Kidney (tissue), 14 donors: ENCODE measurements around the gene SH3GL3. TPM values are rescaled to one million over a fixed set of nuclear protein-coding genes. Genes with fewer than 3 reads are reported as not detected.

Source experiments
- DNase-seq, 5 donors: peaks; one replicate each; pipeline ENCODE4 v3.0.0-alpha.2; 2013 to 2020
- FAIRE-seq: peaks from 2 replicates; lab custom pipeline; 2012; peaks lifted over from hg19 to GRCh38; lab: Jason Lieb, UNC
- H3K27ac ChIP-seq, 2 donors: one replicate each; pipeline ENCODE4 v1.7.0; 2013; ENCODE audit warnings: low read depth in 2 of 2, low read length in 2 of 2, inconsistent platforms in 1 of 2
- H3K27me3 ChIP-seq: one replicate; pipeline ENCODE4 v1.7.1; 2013; ENCODE audit warnings: low read length, inconsistent platforms; ENCODE audit not compliant: control insufficient read depth, insufficient read depth
- H3K36me3 ChIP-seq, 3 donors: one replicate each; pipeline versions ENCODE4 v1.7.0 to v1.7.1; 2013; ENCODE audit warnings: low read length in 3 of 3, control low read depth in 1 of 3, inconsistent platforms in 1 of 3; ENCODE audit not compliant: insufficient read depth in 3 of 3, control insufficient read depth in 2 of 3
- H3K4me1 ChIP-seq, 3 donors: one replicate each; pipeline versions ENCODE4 v1.7.0 to v1.7.1; 2013; ENCODE audit warnings: low read length in 3 of 3, inconsistent platforms in 1 of 3, low read depth in 1 of 3; ENCODE audit not compliant: control insufficient read depth in 2 of 3, insufficient read depth in 2 of 3
- H3K4me3 ChIP-seq, 3 donors: one replicate each; pipeline versions ENCODE4 v1.7.0 to v1.8.1; 2013; ENCODE audit warnings: low read length in 3 of 3, control low read depth in 1 of 3, inconsistent platforms in 1 of 3
- H3K9ac ChIP-seq, 3 donors: one replicate each; pipeline versions ENCODE4 v1.7.0 to v1.7.1; 2013; ENCODE audit warnings: low read length in 3 of 3, control low read depth in 1 of 3, inconsistent platforms in 1 of 3
- H3K9me3 ChIP-seq, 3 donors: one replicate each; pipeline versions ENCODE4 v1.7.0 to v1.7.1; 2013; ENCODE audit warnings: low read length in 3 of 3, control low read depth in 1 of 3, inconsistent platforms in 1 of 3; ENCODE audit not compliant: control insufficient read depth in 2 of 3, insufficient read depth in 1 of 3
- intact Hi-C: fragments of 100-400 bp; cut with DNase I; formaldehyde crosslinking; loops from one replicate; pipeline ENCODE4 v1.11.1; 2022
- polyA plus RNA-seq: library from polyadenylated mRNA; stranded (reverse); fragments of 350-450 nt; fragmentation: Illumina TruSeq; extraction: RNeasy Lipid Tissue Mini Kit (QIAGEN cat#74804); gene quantifications from one replicate; pipeline ENCODE4 v1.2.3, GENCODE V29; 2014; ENCODE audit warnings: low read depth, low replicate concordance; ENCODE audit not compliant: insufficient read depth
- total RNA-seq: library from RNA; stranded (reverse); fragmentation: NEBNext Ultra II Directional; extraction: Animal tissue kit (Norgen Biotek cat#: 25700); gene quantifications from one replicate; pipeline ENCODE4 v1.2.1, GENCODE V29; 2021
- TF ChIP-seq, protein P1 (sequence below): IDR thresholded peaks from 3 replicates; pipeline ENCODE4 v1.5.1; 2012; ENCODE audit warnings: mild to moderate bottlenecking, moderate library complexity, borderline replicate concordance; ENCODE audit not compliant: insufficient read depth; ENCODE audit errors: extremely low read depth
- donor health status: control.
- donor health status: control.
- donor health status: control.
- donor health status: control.
- donor health status: control.
- donor health status: DM: yes; HTN: yes; CAD: no.
- donor health status: Normal renal cell carcinoma (clear cell type).

SH3GL3 gene
- total and polyA plus RNA-seq, 2 donors from 2014 or later, result 0.47 TPM; not detected in 1

- Histone ChIP-seq H3K4me1 (no peaks in the 10 kb centered on the region), H3K9ac (no peak overlapping the region), H3K9me3 (no peaks in the 10 kb centered on the region), H3K36me3 (no peaks in the 10 kb centered on the region), H3K4me3 (no peak overlapping the region), H3K27ac (no peak overlapping the region), H3K27me3 (no peaks in the 10 kb centered on the region)
- TF ChIP-seq, protein P1, sequence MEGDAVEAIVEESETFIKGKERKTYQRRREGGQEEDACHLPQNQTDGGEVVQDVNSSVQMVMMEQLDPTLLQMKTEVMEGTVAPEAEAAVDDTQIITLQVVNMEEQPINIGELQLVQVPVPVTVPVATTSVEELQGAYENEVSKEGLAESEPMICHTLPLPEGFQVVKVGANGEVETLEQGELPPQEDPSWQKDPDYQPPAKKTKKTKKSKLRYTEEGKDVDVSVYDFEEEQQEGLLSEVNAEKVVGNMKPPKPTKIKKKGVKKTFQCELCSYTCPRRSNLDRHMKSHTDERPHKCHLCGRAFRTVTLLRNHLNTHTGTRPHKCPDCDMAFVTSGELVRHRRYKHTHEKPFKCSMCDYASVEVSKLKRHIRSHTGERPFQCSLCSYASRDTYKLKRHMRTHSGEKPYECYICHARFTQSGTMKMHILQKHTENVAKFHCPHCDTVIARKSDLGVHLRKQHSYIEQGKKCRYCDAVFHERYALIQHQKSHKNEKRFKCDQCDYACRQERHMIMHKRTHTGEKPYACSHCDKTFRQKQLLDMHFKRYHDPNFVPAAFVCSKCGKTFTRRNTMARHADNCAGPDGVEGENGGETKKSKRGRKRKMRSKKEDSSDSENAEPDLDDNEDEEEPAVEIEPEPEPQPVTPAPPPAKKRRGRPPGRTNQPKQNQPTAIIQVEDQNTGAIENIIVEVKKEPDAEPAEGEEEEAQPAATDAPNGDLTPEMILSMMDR, result no peak
- intact Hi-C loops, result no loop called here
- DNase-seq, result no peak
- FAIRE-seq, result no peak
Measured at GRCh38 chr15:83537606-83538005, 90.5 kb downstream of the SH3GL3 start.

DNA sequence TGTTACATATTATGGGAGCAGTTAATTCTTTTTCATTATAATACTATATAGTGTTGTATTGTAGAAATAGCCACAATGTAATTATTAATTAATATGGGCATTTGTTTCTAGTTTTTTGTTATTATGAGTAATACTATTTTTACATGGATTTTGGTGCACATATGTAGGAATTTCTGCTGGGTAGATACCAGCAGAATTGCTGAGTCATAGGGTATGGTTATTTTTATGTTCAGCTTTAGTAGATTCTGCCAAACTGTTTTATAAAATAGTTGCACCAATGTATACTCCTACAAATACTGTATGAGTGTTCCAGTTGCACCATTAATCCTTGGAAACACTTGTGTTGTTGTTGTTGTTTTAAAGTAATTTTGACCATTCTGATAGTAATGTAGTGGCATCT, 91.5 kb downstream of the SH3GL3 start:
- intact Hi-C loops, result no loop called here
- no peak for FAIRE-seq

GRCh38 chr15:83545804-83546511, 98.8 kb downstream of the SH3GL3 start:
- no peak for FAIRE-seq
- H3K27ac ChIP-seq, result no peak overlapping the region
- intact Hi-C loops, result no loop called here
- H3K4me3 ChIP-seq, result no peak overlapping the region
- no peak for DNase-seq
- no peaks in the 10 kb centered on the region for H3K36me3 ChIP-seq
- H3K9me3 ChIP-seq, result peaks cover 0 to 2% (median 0%) of the 10 kb centered on the region in 3 donors
- TF ChIP-seq, protein P1, result no peak
- no peak overlapping the region for H3K9ac ChIP-seq
- no peaks in the 10 kb centered on the region for H3K4me1 ChIP-seq
- H3K27me3 ChIP-seq, result no peaks in the 10 kb centered on the region

More for the DNA sequence above, 91.5 kb downstream of the SH3GL3 start:
- no peak overlapping the region for H3K4me3 ChIP-seq
- no peaks in the 10 kb centered on the region for H3K27me3 ChIP-seq
- no peaks in the 10 kb centered on the region for H3K4me1 ChIP-seq
- no peaks in the 10 kb centered on the region for H3K36me3 ChIP-seq
- H3K9me3 ChIP-seq, result no peaks in the 10 kb centered on the region
- H3K9ac ChIP-seq, result no peak overlapping the region
- no peak for DNase-seq
- TF ChIP-seq, protein P1, result no peak
- H3K27ac ChIP-seq, result no peak overlapping the region
